ENCODE measurements around the gene GAL3ST1. TPM values are rescaled to one million over a fixed set of nuclear protein-coding genes. Genes with fewer than 3 reads are reported as not detected.
"Not testable (repeated sequence)": the region's sequence is repeated elsewhere in the genome, so short reads cannot be mapped to it uniquely, and the experiment has no call there.

GAL3ST1 gene
- total RNA-seq, 1 donor = 0.10 TPM

DNA sequence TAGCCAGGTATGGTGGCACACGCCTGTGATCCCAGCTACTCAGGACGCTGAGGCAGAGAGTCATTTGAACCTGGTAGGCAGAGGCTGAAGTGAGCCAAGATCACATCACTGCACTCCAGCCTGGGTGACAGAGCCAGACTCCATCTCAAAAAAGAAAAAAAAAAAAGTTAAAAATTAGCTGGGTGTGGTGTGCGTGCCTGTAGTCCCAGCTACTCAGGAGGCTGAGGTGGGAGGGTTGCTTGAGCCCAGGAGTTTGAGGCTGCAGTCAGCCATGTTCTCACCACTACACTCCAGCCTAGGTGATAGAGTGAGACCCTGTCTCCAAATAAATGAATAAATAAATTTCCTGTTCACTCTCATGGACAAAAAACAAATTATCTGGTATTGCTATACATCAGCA lies 33.0 kb downstream of the GAL3ST1 start:
- H3K4me1 ChIP-seq (ENCODE audit: insufficient read depth, low read length); H3K9me3 ChIP-seq (ENCODE audit: low read depth, low read length); H3K4me3 ChIP-seq (ENCODE audit: low read length): not testable (repeated sequence)
- H3K27me3 ChIP-seq (ENCODE audit: insufficient read depth, low read length) = peaks cover 22% of the 10 kb centered on the region

GRCh38 chr22:30539368-30539767 lies 35.1 kb downstream of the GAL3ST1 start:
- Histone ChIP-seq H3K27me3 (ENCODE audit: insufficient read depth, low read length) (peaks cover 22% of the 10 kb centered on the region), H3K4me3 (ENCODE audit: low read length) (no peak overlapping the region), H3K4me1 (ENCODE audit: insufficient read depth, low read length) (no peaks in the 10 kb centered on the region), H3K9me3 (ENCODE audit: low read depth, low read length) (no peaks in the 10 kb centered on the region)

- Histone ChIP-seq H3K4me3 (ENCODE audit: low read length) (no peak overlapping the region), H3K27me3 (ENCODE audit: insufficient read depth, low read length) (peaks cover 19% of the 10 kb centered on the region), H3K9me3 (ENCODE audit: low read depth, low read length) (no peaks in the 10 kb centered on the region), H3K4me1 (ENCODE audit: insufficient read depth, low read length) (no peaks in the 10 kb centered on the region)
Measured at GRCh38 chr22:30538280-30538679, 36.2 kb downstream of the GAL3ST1 start.

GRCh38 chr22:30537083-30537731 lies 37.3 kb downstream of the GAL3ST1 start:
- no peaks in the 10 kb centered on the region for H3K9me3 ChIP-seq (ENCODE audit: low read depth, low read length)
- H3K27me3 ChIP-seq (ENCODE audit: insufficient read depth, low read length) = peaks cover 10% of the 10 kb centered on the region
- no peaks in the 10 kb centered on the region for H3K4me1 ChIP-seq (ENCODE audit: insufficient read depth, low read length)
- H3K4me3 ChIP-seq (ENCODE audit: low read length) = no peak overlapping the region

- H3K9me3 ChIP-seq (ENCODE audit: low read depth, low read length) = no peaks in the 10 kb centered on the region
- no peak overlapping the region for H3K4me3 ChIP-seq (ENCODE audit: low read length)
- no peaks in the 10 kb centered on the region for H3K4me1 ChIP-seq (ENCODE audit: insufficient read depth, low read length)
- no peaks in the 10 kb centered on the region for H3K27me3 ChIP-seq (ENCODE audit: insufficient read depth, low read length)
Measured at GRCh38 chr22:30535182-30535581, 39.3 kb downstream of the GAL3ST1 start.

- Histone ChIP-seq H3K27me3 (ENCODE audit: insufficient read depth, low read length) (no peaks in the 10 kb centered on the region), H3K9me3 (ENCODE audit: low read depth, low read length) (no peaks in the 10 kb centered on the region), H3K4me1 (ENCODE audit: insufficient read depth, low read length) (no peaks in the 10 kb centered on the region), H3K4me3 (ENCODE audit: low read length) (no peak overlapping the region)
Measured at GRCh38 chr22:30531651-30532608, 42.5 kb downstream of the GAL3ST1 start.

DNA sequence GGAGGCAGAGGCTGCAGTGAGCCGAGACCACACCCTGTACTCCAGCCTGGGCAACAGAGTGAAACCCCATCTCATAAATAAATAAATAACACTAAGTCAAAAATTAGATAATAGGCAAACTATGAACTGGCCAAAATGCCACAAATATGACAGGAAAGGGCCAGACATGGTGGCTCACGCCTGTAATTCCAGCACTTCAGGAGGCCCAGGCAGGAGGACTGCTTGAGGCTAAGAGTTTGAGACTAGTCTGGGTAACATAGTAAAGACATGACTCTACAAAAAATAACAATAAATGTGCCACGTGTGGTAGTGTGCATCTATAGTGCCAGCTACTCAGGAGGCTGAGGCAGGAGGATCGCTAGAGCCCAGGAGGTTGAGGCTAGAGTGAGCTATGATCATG lies 47.8 kb downstream of the GAL3ST1 start:
- Histone ChIP-seq H3K4me3 (ENCODE audit: low read length) (no peak overlapping the region), H3K4me1 (ENCODE audit: insufficient read depth, low read length) (no peaks in the 10 kb centered on the region), H3K9me3 (ENCODE audit: low read depth, low read length) (no peaks in the 10 kb centered on the region), H3K27me3 (ENCODE audit: insufficient read depth, low read length) (no peaks in the 10 kb centered on the region)

DNA sequence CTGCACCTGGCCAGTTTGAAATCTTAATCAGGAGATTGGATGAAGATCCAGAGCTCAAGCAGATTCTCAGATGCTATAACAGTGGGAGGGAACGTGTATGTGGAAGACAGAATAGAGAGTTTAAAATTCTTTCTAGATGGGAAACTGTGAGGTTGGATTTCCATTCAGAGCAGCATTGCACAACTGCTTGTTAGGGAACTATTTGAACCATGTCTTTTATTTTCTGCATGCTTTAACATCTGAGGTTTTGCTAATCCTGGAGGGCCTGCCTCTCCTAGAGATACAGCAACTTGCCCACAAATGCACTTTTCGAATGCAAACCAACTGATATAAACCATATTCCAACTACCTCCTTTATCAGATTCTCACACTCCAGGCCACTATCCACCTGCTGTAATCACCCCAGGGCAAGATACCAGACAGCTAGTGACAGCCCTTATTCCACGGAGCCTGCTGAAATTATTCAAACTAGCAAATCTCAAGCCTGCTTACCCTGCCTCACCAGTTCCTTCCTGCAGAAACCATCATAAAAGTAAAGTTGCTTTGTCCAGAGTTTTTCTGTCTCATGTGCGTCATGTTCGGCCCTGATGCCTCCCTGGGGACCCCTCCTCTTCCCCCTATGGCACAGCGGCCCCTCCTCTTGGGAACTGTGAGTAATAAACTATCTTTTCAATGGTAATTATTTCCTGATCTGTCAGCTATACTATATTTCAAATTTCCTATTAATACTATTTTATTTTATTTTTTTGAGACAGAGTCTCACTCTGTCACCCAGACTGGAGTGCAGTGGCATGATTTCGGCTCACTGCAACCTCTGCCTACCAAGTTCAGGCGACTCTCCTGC lies 50.6 kb downstream of the GAL3ST1 start:
- Histone ChIP-seq H3K27me3 (ENCODE audit: insufficient read depth, low read length) (no peaks in the 10 kb centered on the region), H3K9me3 (ENCODE audit: low read depth, low read length) (no peaks in the 10 kb centered on the region), H3K4me1 (ENCODE audit: insufficient read depth, low read length) (no peaks in the 10 kb centered on the region), H3K4me3 (ENCODE audit: low read length) (no peak overlapping the region)

DNA sequence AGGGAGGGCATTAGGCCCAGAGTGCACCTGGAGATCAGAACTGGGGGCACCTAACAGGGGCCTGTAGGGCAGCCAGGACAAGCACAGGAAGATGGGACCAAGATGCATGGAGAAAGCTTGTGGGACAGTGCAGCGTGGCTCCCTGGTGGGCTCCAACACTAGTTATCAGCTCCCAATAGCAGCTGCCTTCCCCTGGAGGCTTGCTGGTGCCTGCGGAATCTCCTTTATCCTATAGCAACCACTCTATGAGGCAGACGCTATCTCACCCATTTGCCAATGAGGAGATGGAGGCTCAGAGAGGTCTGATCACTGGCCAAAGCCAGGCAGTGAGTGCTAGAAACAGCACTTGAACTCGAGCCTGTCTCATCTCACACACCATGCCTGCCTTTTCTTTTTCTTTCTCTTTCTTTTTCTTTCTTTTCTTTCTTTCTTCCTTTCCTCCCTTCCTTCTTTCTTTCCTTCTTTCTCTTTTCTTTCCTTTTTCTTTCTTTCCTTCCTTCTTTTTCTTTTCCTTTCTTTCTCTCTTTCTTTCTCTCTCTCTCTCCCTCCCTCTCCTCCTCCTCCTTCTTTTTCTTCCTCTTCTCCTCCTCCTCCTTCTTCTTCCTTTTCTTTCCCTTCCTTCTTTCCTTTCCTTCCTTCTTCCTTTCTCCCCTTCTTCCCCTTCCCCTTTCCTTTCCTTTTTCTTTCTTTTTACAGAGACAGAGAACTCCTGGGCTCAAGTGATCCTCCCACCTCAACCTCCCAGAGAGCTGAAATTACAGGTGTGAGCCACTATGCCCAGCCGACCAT lies 52.9 kb downstream of the GAL3ST1 start:
- Histone ChIP-seq H3K4me1 (ENCODE audit: insufficient read depth, low read length) (no peaks in the 10 kb centered on the region), H3K27me3 (ENCODE audit: insufficient read depth, low read length) (no peaks in the 10 kb centered on the region), H3K9me3 (ENCODE audit: low read depth, low read length) (no peaks in the 10 kb centered on the region), H3K4me3 (ENCODE audit: low read length) (no peak overlapping the region)

GRCh38 chr22:30519842-30520425 lies 54.5 kb downstream of the GAL3ST1 start:
- no peaks in the 10 kb centered on the region for H3K27me3 ChIP-seq (ENCODE audit: insufficient read depth, low read length)
- no peak overlapping the region for H3K4me3 ChIP-seq (ENCODE audit: low read length)
- no peaks in the 10 kb centered on the region for H3K4me1 ChIP-seq (ENCODE audit: insufficient read depth, low read length)
- H3K9me3 ChIP-seq (ENCODE audit: low read depth, low read length) = no peaks in the 10 kb centered on the region

DNA sequence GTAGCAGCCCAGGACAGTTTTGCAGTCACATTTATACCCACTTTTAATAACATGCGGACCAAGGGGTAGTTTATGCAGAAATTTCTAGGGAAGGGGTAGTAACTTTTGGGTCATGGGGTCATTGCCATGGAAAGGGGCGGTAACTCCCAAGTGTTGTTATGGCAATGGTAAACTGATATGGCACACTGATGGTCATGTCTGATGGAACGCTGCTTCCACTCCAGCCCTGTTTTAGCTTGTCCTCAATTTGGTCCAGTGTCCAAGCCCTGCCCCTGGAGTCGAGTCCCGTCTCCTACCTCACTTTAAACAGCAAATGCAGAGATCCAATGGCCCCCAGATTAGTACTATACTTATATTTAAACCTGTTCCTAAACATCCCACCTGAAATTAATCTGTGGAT lies 57.7 kb downstream of the GAL3ST1 start:
- H3K27me3 ChIP-seq (ENCODE audit: insufficient read depth, low read length) = no peaks in the 10 kb centered on the region
- no peak overlapping the region for H3K4me3 ChIP-seq (ENCODE audit: low read length)
- H3K4me1 ChIP-seq (ENCODE audit: insufficient read depth, low read length) = no peaks in the 10 kb centered on the region
- H3K9me3 ChIP-seq (ENCODE audit: low read depth, low read length) = no peaks in the 10 kb centered on the region

DNA sequence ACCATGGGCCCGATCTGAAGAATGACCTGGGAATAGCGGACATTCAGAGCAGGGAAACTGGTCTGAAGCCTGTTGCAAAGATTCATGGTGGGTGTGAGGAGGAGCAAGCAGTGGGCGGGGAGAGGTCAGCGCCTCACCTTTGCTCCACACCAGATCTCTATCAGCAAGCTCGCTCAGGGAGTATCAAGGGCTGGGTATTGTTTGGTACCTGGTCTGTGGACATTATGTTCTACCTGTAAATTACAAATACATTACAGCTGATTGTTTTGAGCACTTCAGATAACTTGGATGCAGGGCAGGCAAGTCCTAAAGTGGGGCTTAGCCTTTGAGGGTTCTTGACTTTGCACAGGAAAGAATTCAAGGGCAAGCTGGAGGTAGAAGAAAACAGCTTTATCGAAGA lies 58.2 kb downstream of the GAL3ST1 start:
- H3K9me3 ChIP-seq (ENCODE audit: low read depth, low read length) = no peaks in the 10 kb centered on the region
- H3K4me3 ChIP-seq (ENCODE audit: low read length) = no peak overlapping the region
- H3K27me3 ChIP-seq (ENCODE audit: insufficient read depth, low read length) = no peaks in the 10 kb centered on the region
- no peaks in the 10 kb centered on the region for H3K4me1 ChIP-seq (ENCODE audit: insufficient read depth, low read length)

DNA sequence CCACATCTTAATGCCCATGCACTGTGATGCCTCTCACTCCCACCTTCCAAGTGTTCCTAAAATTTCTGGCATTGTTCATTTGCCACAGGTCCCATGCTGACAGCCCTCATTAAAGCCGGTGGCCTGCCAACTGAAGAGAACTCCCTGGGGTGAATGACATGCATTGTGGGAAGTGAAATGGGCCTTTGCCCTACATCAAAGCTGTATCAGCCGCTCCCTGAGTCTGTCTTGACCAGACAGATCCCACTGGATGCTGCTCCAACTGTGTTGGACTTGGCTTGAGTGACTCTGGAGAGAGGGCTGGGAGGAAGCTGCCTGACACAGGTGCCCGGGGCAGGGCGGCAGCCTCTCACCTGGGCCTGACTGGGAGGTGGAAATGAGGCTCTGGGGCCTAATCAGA lies 60.2 kb downstream of the GAL3ST1 start:
- Histone ChIP-seq H3K4me3 (ENCODE audit: low read length) (no peak overlapping the region), H3K27me3 (ENCODE audit: insufficient read depth, low read length) (no peaks in the 10 kb centered on the region), H3K9me3 (ENCODE audit: low read depth, low read length) (no peaks in the 10 kb centered on the region), H3K4me1 (ENCODE audit: insufficient read depth, low read length) (no peaks in the 10 kb centered on the region)

DNA sequence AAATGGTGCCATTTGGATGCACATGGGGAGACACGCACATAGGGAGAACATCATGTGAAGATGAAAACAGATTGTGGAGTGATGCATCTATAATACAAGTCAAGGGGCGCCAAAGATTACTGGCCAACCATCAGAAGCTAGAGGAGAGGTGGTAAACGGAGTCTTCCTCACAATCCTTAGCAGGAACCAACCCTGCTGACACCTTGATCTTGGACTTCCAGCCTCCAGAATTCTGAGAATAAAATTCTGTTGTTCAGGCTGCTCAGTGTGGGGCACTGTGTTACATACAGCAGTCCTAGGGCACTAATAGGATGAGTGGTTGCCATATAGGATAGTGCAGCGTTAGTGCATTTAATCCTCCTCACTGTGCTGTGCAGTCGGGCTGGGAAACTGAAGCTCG lies 61.0 kb downstream of the GAL3ST1 start:
- H3K27me3 ChIP-seq (ENCODE audit: insufficient read depth, low read length) = no peaks in the 10 kb centered on the region

More for the DNA sequence above, 61.0 kb downstream of the GAL3ST1 start:
- H3K4me3 ChIP-seq (ENCODE audit: low read length) = no peak overlapping the region
- no peaks in the 10 kb centered on the region for H3K9me3 ChIP-seq (ENCODE audit: low read depth, low read length)
- H3K4me1 ChIP-seq (ENCODE audit: insufficient read depth, low read length) = no peaks in the 10 kb centered on the region

Data from mononuclear cell (primary cell).